GM12801 (cell line): Measurements from ENCODE around the gene PEX3.

ENCODE experiments used
- CTCF ChIP-seq: IDR thresholded peaks from one replicate; pipeline ENCODE4 v1.5.1; 2011; ENCODE audit warnings: control low read depth; ENCODE audit not compliant: insufficient read length; ENCODE audit errors: extremely low read depth

The PEX3 gene

GRCh38 chr6:143450453-143451371 is at the start of gene PEX3, which contains the start of gene ADAT2:
Gene PEX3, plus strand, starts transcription at chr6:143450805. Its CDS starts 238 bp downstream, at chr6:143451043.
Gene ADAT2, minus strand, starts transcription at chr6:143450695. Its CDS starts 37 bp downstream, at chr6:143450658.
- no peak for TF ChIP-seq CTCF

GRCh38 chr6:143401068-143401446 is 49.5 kb upstream of the PEX3 start:
- no peak for TF ChIP-seq CTCF

GRCh38 chr6:143401636-143402370 is 48.8 kb upstream of the PEX3 start:
- TF ChIP-seq CTCF: no peak

- TF ChIP-seq CTCF: no peak
Measured at GRCh38 chr6:143402721-143403336, 47.8 kb upstream of the PEX3 start.

- no peak for TF ChIP-seq CTCF
Measured at GRCh38 chr6:143405373-143406154, 45.0 kb upstream of the PEX3 start.

- no peak for TF ChIP-seq CTCF
Measured at GRCh38 chr6:143406673-143407072, 43.9 kb upstream of the PEX3 start.
